GM12878 (cell line): Measurements from ENCODE around the gene HTD2. TPM values are rescaled to one million over a fixed set of nuclear protein-coding genes. Genes with fewer than 3 reads are reported as not detected.

ENCODE experiments used
- BACH1 ChIP-seq: fragments of 450-650 bp; IDR thresholded peaks from 2 replicates; pipeline ENCODE4 v1.6.1; 2017; ENCODE audit warnings: mild to moderate bottlenecking, borderline replicate concordance
- CREM ChIP-seq: IDR thresholded peaks from 2 replicates; pipeline ENCODE4 v1.6.1; 2014; ENCODE audit warnings: antibody characterized with exemption, low read depth
- GABPA ChIP-seq: IDR thresholded peaks from 2 replicates; pipeline ENCODE4 v1.6.1; 2014; ENCODE audit warnings: antibody characterized with exemption, low read depth, mild to moderate bottlenecking, inconsistent platforms
- LARP7 ChIP-seq: fragments of 450-650 bp; IDR thresholded peaks from 2 replicates; pipeline ENCODE4 v1.6.1; 2017; ENCODE audit warnings: mild to moderate bottlenecking
- MEF2A ChIP-seq: IDR thresholded peaks from 2 replicates; pipeline ENCODE4 v1.6.1; 2011; ENCODE audit warnings: low read depth, mild to moderate bottlenecking, low read length, moderate library complexity; ENCODE audit not compliant: insufficient read depth
- RUNX3 ChIP-seq: IDR thresholded peaks from 2 replicates; pipeline ENCODE4 v1.6.1; 2012; ENCODE audit warnings: low read length, inconsistent platforms
- TCF3 ChIP-seq: IDR thresholded peaks from 2 replicates; pipeline ENCODE4 v1.6.1; 2012; ENCODE audit warnings: low read depth, mild to moderate bottlenecking, low read length, borderline replicate concordance; ENCODE audit not compliant: insufficient read depth
- ZNF384 ChIP-seq: IDR thresholded peaks from 2 replicates; pipeline ENCODE4 v1.6.1; 2012; ENCODE audit warnings: low read depth, mild to moderate bottlenecking, low read length, improper control_type of control experiment, borderline replicate concordance
- polyA plus RNA-seq, 11 experiments: library from polyadenylated mRNA; depleted of rRNA in 4 of 11; unstranded in 6 of 11; stranded (reverse) in 5 of 11; fragments of >200 nt; fragmentation: Nextera tagmentation in 4 of 11; fragmentation: Illumina TruSeq in 1 of 11; extraction: Ambion mirVana in 4 of 11; extraction: Trizol in 1 of 11; gene quantifications; 1 replicate in 1 of 11; 2 replicates in 10 of 11; pipeline versions ENCODE4 v1.2.1 to v1.2.3, GENCODE V29; 2011 to 2016; ENCODE audit warnings: inconsistent platforms in 2 of 11, missing spikeins in 2 of 11, low read depth in 1 of 11
- total RNA-seq, 4 experiments: library from RNA; depleted of rRNA in 3 of 4; stranded (reverse); fragments of >200 nt in 3 of 4; fragmentation: Illumina TruSeq in 1 of 4; extraction: Trizol in 1 of 4; gene quantifications; 2 replicates each; pipeline versions ENCODE4 v1.2.1 to v1.2.3, GENCODE V29; 2013 to 2021
- TF ChIP-seq, protein P1 (sequence below): IDR thresholded peaks from 2 replicates; pipeline ENCODE4 v1.6.1; 2011; ENCODE audit warnings: borderline replicate concordance, low read depth, mild to moderate bottlenecking, moderate library complexity, mixed read lengths, low read length; ENCODE audit not compliant: insufficient read depth; ENCODE audit errors: extremely low read length
- TF ChIP-seq, protein P2 (sequence below): fragments of 450-650 bp; IDR thresholded peaks from 2 replicates; pipeline ENCODE4 v1.6.1; 2016; ENCODE audit warnings: mild to moderate bottlenecking, moderate library complexity, borderline replicate concordance
- TF ChIP-seq, protein P3 (sequence below): fragments of 450-650 bp; IDR thresholded peaks from 2 replicates; pipeline ENCODE4 v1.6.1; 2018; ENCODE audit warnings: mild to moderate bottlenecking, low read depth, moderate library complexity; ENCODE audit not compliant: partially characterized antibody
- TF ChIP-seq, protein P4 (sequence below): IDR thresholded peaks from 2 replicates; pipeline ENCODE4 v1.6.1; 2011; ENCODE audit warnings: borderline replicate concordance, low read depth, mild to moderate bottlenecking, moderate library complexity, low read length; ENCODE audit not compliant: insufficient read depth, poor library complexity, severe bottlenecking
- TF ChIP-seq, protein P5 (sequence below): fragments of 450-650 bp; IDR thresholded peaks from 2 replicates; pipeline ENCODE4 v1.6.1; 2014; ENCODE audit warnings: mild to moderate bottlenecking
- TF ChIP-seq, protein P6 (sequence below): fragments of 450-650 bp; IDR thresholded peaks from 2 replicates; pipeline ENCODE4 v1.6.1; 2017; ENCODE audit warnings: antibody characterized with exemption, mild to moderate bottlenecking, moderate library complexity

Gene HTD2
- total and polyA plus RNA-seq, 10 of the 15 experiments (the other 5 are each of a cell fraction or from before 2014, with no cell fraction given), result 5.9 to 24.7 (median 9.5) TPM

DNA sequence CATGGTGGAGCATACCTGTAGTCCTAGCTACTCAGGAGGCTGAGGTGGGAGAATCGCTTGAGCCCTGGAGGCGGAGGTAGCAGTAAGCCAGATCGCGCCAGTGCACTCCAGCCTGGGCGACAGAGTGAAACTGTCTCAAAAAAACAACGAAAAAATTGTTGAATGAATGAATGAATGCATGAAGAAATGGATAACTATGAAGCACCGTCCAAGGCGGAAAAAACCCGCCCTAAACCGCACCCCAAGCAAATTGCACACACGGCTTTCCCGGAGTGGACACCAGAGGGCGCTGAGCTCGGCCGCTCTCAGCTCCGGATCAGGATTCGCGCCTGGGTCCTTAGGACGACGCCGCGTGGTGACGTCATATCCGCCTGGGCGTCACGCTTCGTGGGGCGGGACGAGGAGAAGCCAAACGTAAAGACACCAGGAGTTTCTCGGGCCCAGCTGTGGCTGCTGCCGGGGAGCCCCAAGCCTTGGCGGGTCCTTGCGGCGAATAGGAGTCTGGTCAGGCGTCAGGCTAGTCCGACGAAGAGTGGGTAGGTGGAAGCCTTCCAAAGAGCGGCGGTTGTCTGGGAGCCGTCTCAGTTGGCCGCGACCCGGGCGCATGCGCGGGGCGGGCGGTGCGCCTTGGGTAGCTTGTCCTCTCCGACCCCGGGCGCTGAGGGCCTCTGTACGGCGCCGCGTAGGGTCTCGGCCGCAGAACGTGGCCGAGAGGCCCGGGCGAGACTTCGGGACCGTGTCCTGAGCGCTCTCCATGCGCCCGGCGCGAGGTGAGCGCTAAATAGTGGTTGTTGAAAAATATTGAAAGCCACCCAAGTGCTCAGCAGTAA, at the start of gene HTD2, which contains the start of gene RPP14 (continued):
- TF ChIP-seq, protein P1, sequence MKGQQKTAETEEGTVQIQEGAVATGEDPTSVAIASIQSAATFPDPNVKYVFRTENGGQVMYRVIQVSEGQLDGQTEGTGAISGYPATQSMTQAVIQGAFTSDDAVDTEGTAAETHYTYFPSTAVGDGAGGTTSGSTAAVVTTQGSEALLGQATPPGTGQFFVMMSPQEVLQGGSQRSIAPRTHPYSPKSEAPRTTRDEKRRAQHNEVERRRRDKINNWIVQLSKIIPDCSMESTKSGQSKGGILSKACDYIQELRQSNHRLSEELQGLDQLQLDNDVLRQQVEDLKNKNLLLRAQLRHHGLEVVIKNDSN, result no peak
- TF ChIP-seq MEF2A (0 out of 2 replicates have a peak, but pooled peaks have one; percentile 45), LARP7 (peak; percentile 34; the same call in 1 of the 2 replicates), BACH1 (peak; percentile 28), GABPA (peak; percentile 88), TCF3 (no peak), RUNX3 (peak; percentile 85), ZNF384 (no peak), CREM (peak; percentile 98)
- TF ChIP-seq, protein P2, sequence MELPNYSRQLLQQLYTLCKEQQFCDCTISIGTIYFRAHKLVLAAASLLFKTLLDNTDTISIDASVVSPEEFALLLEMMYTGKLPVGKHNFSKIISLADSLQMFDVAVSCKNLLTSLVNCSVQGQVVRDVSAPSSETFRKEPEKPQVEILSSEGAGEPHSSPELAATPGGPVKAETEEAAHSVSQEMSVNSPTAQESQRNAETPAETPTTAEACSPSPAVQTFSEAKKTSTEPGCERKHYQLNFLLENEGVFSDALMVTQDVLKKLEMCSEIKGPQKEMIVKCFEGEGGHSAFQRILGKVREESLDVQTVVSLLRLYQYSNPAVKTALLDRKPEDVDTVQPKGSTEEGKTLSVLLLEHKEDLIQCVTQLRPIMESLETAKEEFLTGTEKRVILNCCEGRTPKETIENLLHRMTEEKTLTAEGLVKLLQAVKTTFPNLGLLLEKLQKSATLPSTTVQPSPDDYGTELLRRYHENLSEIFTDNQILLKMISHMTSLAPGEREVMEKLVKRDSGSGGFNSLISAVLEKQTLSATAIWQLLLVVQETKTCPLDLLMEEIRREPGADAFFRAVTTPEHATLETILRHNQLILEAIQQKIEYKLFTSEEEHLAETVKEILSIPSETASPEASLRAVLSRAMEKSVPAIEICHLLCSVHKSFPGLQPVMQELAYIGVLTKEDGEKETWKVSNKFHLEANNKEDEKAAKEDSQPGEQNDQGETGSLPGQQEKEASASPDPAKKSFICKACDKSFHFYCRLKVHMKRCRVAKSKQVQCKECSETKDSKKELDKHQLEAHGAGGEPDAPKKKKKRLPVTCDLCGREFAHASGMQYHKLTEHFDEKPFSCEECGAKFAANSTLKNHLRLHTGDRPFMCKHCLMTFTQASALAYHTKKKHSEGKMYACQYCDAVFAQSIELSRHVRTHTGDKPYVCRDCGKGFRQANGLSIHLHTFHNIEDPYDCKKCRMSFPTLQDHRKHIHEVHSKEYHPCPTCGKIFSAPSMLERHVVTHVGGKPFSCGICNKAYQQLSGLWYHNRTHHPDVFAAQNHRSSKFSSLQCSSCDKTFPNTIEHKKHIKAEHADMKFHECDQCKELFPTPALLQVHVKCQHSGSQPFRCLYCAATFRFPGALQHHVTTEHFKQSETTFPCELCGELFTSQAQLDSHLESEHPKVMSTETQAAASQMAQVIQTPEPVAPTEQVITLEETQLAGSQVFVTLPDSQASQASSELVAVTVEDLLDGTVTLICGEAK, result peak; percentile 92
- TF ChIP-seq, protein P3, sequence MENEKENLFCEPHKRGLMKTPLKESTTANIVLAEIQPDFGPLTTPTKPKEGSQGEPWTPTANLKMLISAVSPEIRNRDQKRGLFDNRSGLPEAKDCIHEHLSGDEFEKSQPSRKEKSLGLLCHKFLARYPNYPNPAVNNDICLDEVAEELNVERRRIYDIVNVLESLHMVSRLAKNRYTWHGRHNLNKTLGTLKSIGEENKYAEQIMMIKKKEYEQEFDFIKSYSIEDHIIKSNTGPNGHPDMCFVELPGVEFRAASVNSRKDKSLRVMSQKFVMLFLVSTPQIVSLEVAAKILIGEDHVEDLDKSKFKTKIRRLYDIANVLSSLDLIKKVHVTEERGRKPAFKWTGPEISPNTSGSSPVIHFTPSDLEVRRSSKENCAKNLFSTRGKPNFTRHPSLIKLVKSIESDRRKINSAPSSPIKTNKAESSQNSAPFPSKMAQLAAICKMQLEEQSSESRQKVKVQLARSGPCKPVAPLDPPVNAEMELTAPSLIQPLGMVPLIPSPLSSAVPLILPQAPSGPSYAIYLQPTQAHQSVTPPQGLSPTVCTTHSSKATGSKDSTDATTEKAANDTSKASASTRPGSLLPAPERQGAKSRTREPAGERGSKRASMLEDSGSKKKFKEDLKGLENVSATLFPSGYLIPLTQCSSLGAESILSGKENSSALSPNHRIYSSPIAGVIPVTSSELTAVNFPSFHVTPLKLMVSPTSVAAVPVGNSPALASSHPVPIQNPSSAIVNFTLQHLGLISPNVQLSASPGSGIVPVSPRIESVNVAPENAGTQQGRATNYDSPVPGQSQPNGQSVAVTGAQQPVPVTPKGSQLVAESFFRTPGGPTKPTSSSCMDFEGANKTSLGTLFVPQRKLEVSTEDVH, result peak; percentile 91
- TF ChIP-seq, protein P4, sequence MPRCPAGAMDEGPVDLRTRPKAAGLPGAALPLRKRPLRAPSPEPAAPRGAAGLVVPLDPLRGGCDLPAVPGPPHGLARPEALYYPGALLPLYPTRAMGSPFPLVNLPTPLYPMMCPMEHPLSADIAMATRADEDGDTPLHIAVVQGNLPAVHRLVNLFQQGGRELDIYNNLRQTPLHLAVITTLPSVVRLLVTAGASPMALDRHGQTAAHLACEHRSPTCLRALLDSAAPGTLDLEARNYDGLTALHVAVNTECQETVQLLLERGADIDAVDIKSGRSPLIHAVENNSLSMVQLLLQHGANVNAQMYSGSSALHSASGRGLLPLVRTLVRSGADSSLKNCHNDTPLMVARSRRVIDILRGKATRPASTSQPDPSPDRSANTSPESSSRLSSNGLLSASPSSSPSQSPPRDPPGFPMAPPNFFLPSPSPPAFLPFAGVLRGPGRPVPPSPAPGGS, result no peak
- TF ChIP-seq, protein P5, sequence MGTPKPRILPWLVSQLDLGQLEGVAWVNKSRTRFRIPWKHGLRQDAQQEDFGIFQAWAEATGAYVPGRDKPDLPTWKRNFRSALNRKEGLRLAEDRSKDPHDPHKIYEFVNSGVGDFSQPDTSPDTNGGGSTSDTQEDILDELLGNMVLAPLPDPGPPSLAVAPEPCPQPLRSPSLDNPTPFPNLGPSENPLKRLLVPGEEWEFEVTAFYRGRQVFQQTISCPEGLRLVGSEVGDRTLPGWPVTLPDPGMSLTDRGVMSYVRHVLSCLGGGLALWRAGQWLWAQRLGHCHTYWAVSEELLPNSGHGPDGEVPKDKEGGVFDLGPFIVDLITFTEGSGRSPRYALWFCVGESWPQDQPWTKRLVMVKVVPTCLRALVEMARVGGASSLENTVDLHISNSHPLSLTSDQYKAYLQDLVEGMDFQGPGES, result no peak; the same call in 1 of the 2 replicates
- TF ChIP-seq, protein P6, sequence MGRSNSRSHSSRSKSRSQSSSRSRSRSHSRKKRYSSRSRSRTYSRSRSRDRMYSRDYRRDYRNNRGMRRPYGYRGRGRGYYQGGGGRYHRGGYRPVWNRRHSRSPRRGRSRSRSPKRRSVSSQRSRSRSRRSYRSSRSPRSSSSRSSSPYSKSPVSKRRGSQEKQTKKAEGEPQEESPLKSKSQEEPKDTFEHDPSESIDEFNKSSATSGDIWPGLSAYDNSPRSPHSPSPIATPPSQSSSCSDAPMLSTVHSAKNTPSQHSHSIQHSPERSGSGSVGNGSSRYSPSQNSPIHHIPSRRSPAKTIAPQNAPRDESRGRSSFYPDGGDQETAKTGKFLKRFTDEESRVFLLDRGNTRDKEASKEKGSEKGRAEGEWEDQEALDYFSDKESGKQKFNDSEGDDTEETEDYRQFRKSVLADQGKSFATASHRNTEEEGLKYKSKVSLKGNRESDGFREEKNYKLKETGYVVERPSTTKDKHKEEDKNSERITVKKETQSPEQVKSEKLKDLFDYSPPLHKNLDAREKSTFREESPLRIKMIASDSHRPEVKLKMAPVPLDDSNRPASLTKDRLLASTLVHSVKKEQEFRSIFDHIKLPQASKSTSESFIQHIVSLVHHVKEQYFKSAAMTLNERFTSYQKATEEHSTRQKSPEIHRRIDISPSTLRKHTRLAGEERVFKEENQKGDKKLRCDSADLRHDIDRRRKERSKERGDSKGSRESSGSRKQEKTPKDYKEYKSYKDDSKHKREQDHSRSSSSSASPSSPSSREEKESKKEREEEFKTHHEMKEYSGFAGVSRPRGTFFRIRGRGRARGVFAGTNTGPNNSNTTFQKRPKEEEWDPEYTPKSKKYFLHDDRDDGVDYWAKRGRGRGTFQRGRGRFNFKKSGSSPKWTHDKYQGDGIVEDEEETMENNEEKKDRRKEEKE, result no peak
